Measurements from ENCODE around the gene ARHGAP1.

The ARHGAP1 gene

GRCh38 chr11:46635557-46636139, 64.8 kb downstream of the ARHGAP1 start:
- DNase-seq: no peak

- DNase-seq: no peak
Measured at GRCh38 chr11:46633291-46634217, 66.9 kb downstream of the ARHGAP1 start.

- no peak for DNase-seq
Measured at GRCh38 chr11:46632502-46632901, 67.9 kb downstream of the ARHGAP1 start.

GRCh38 chr11:46631676-46632075, 68.7 kb downstream of the ARHGAP1 start:
- no peak for DNase-seq

- DNase-seq: no peak
Measured at GRCh38 chr11:46630237-46630636, 70.2 kb downstream of the ARHGAP1 start.

- DNase-seq: no peak
Measured at GRCh38 chr11:46628961-46629360, 71.5 kb downstream of the ARHGAP1 start.

All from activated CD4-positive, CD25-positive, alpha-beta regulatory T cell (primary cell).